ENCODE data around the gene DNM3.

The DNM3 gene

GRCh38 chr1:172148707-172149106 lies 307.4 kb downstream of the DNM3 start:
- Histone ChIP-seq H3K27ac (ENCODE audit: low read length) (no peak overlapping the region), H3K9me3 (replicated peaks; ENCODE audit: insufficient read depth, low read length) (no peaks in the 10 kb centered on the region), H3K79me2 (ENCODE audit: low read length) (no peaks in the 10 kb centered on the region), H3K4me1 (ENCODE audit: low read length) (no peaks in the 10 kb centered on the region), H3K27me3 (replicated peaks; ENCODE audit: insufficient read depth, low read length) (no peaks in the 10 kb centered on the region), H3K9me2 (replicated peaks; ENCODE audit: insufficient read depth, low read length) (no peaks in the 10 kb centered on the region), H4K20me1 (ENCODE audit: insufficient read depth, low read length) (no peaks in the 10 kb centered on the region), H2AFZ (ENCODE audit: low read length) (no peak overlapping the region), H3K36me3 (replicated peaks; ENCODE audit: insufficient read depth, low read length) (no peaks in the 10 kb centered on the region), H3F3A (ENCODE audit: insufficient read depth, low read length) (no peaks in the 10 kb centered on the region), H3K4me3 (ENCODE audit: low read length) (no peak overlapping the region), H3K4me2 (ENCODE audit: low read depth, low read length) (no peak overlapping the region), H3K9ac (ENCODE audit: low read length) (no peak overlapping the region)
- no peak for DNase-seq
- TF ChIP-seq EZH2phosphoT487 (IDR thresholded peaks at IDR 0.05; ENCODE audit: low read length): no peak
- TF ChIP-seq EZH2 (optimal IDR thresholded peaks at IDR 0.05; ENCODE audit: low read depth, low read length): no peak
- no peak for TF ChIP-seq CTCF (IDR thresholded peaks at IDR 0.05; ENCODE audit: low read length)

GRCh38 chr1:172149346-172149745 lies 308.0 kb downstream of the DNM3 start:
- no peak for DNase-seq
- no peaks in the 10 kb centered on the region for H3K79me2 ChIP-seq (ENCODE audit: low read length)
- H3K9me3 ChIP-seq (replicated peaks; ENCODE audit: insufficient read depth, low read length): no peaks in the 10 kb centered on the region
- no peaks in the 10 kb centered on the region for H4K20me1 ChIP-seq (ENCODE audit: insufficient read depth, low read length)
- H3K9ac ChIP-seq (ENCODE audit: low read length): no peak overlapping the region
- H3K27ac ChIP-seq (ENCODE audit: low read length): no peak overlapping the region
- H3K4me1 ChIP-seq (ENCODE audit: low read length): peaks cover under 1% of the 10 kb centered on the region; the same call in 1 of the 2 replicates
- no peaks in the 10 kb centered on the region for H3F3A ChIP-seq (ENCODE audit: insufficient read depth, low read length)
- no peak overlapping the region for H3K4me2 ChIP-seq (ENCODE audit: low read depth, low read length)
- no peaks in the 10 kb centered on the region for H3K36me3 ChIP-seq (replicated peaks; ENCODE audit: insufficient read depth, low read length)
- H3K9me2 ChIP-seq (replicated peaks; ENCODE audit: insufficient read depth, low read length): no peaks in the 10 kb centered on the region
- no peak overlapping the region for H3K4me3 ChIP-seq (ENCODE audit: low read length)
- no peak overlapping the region for H2AFZ ChIP-seq (ENCODE audit: low read length)
- H3K27me3 ChIP-seq (replicated peaks; ENCODE audit: insufficient read depth, low read length): no peaks in the 10 kb centered on the region
- no peak for TF ChIP-seq EZH2 (optimal IDR thresholded peaks at IDR 0.05; ENCODE audit: low read depth, low read length)
- TF ChIP-seq CTCF (IDR thresholded peaks at IDR 0.05; ENCODE audit: low read length): no peak
- TF ChIP-seq EZH2phosphoT487 (IDR thresholded peaks at IDR 0.05; ENCODE audit: low read length): no peak

- H3K36me3 ChIP-seq (replicated peaks; ENCODE audit: insufficient read depth, low read length): no peaks in the 10 kb centered on the region
- H4K20me1 ChIP-seq (ENCODE audit: insufficient read depth, low read length): no peaks in the 10 kb centered on the region
- no peaks in the 10 kb centered on the region for H3F3A ChIP-seq (ENCODE audit: insufficient read depth, low read length)
- TF ChIP-seq EZH2phosphoT487 (IDR thresholded peaks at IDR 0.05; ENCODE audit: low read length): no peak
- no peak for TF ChIP-seq CTCF (IDR thresholded peaks at IDR 0.05; ENCODE audit: low read length)
- TF ChIP-seq EZH2 (optimal IDR thresholded peaks at IDR 0.05; ENCODE audit: low read depth, low read length): no peak
- no peaks in the 10 kb centered on the region for H3K79me2 ChIP-seq (ENCODE audit: low read length)
- H3K4me3 ChIP-seq (ENCODE audit: low read length): no peak overlapping the region
- no peak overlapping the region; the same call in 1 of the 2 replicates for H2AFZ ChIP-seq (ENCODE audit: low read length)
- H3K4me2 ChIP-seq (ENCODE audit: low read depth, low read length): no peak overlapping the region
- no peak overlapping the region for H3K9ac ChIP-seq (ENCODE audit: low read length)
- H3K27ac ChIP-seq (ENCODE audit: low read length): no peak overlapping the region
- no peaks in the 10 kb centered on the region for H3K27me3 ChIP-seq (replicated peaks; ENCODE audit: insufficient read depth, low read length)
- DNase-seq: no peak
- H3K9me2 ChIP-seq (replicated peaks; ENCODE audit: insufficient read depth, low read length): no peaks in the 10 kb centered on the region
- H3K4me1 ChIP-seq (ENCODE audit: low read length): peaks cover 6% of the 10 kb centered on the region; the same call in 1 of the 2 replicates
- no peaks in the 10 kb centered on the region for H3K9me3 ChIP-seq (replicated peaks; ENCODE audit: insufficient read depth, low read length)
Observed at GRCh38 chr1:172154551-172154950, 313.3 kb downstream of the DNM3 start.
